Measurements from ENCODE around the gene PCIF1.
"Not testable (repeated sequence)": the region's sequence is repeated elsewhere in the genome, so short reads cannot be mapped to it uniquely, and the experiment has no call there.

The PCIF1 gene

GRCh38 chr20:45946149-45946970 lies 11.9 kb downstream of the PCIF1 start:
- peak in 2 of 51 donors; percentile 20 to 25 for DNase-seq

GRCh38 chr20:45947110-45947866 lies 12.8 kb downstream of the PCIF1 start:
- DNase-seq: no peak

DNA sequence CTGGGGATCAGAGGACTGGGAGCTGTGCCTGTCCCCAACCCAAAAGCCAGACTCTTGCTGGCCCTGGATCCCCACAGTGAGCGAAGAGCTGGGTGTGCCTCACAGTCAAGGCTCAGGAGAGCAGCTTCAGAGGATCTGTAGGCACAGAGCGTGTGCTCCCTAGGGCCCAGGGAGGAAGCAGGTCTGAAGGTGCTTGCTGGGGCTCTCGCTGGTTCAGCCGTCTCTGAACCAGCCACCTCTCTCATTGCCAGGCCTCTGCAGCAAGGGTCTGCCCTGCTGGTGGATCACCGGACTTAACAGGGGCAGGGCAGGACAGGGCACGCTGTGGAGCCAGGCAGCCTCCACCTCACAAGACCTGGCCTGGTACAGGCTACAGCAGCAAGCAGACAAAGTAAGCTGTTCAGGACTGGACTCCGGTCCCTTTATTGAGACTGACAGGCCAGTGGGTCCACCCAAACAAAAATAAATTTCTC lies 13.8 kb downstream of the PCIF1 start:
- DNase-seq: no peak

- DNase-seq: peak in 2 of 51 donors; percentile 15 to 28
These were observed 14.5 kb downstream of the PCIF1 start for GRCh38 chr20:45948742-45949541.

DNA sequence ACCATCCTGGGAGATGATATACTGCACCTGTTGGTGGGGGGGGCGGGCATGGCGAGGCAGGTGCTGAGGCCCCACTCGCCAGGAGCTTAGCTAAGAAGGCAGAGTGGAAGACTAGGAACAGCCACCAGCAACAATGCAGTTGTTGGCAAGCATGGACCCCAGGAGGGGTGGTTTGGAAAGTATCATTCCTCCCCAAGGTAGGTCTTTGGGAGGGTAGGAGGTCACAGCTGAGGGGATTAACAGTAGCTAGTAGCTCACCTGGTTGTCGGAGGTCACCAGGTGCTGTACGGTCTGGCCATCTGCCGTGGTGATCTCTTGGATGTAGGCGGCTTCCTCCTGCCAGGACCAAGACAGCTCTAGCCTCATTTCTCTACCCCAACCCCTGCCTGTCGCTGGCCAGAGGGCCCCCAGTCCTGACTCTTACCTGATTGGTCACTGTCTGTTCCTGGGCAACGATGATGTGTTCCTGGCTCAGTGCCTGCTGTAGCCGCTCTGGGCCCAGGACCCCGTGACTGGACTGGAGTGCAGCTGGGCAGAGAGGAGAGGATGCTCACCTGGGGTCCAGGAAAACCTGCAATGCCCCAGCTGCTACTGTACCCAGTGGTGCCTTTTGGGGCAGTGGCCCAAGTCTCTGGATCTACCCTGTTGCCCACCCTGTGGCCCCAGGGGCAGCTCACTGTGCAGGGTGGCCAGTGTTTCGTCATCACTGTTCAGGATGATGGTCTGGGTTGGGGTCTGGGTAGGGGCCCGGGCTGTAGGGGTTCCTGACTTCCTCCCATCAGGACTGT lies 15.3 kb downstream of the PCIF1 start:
- DNase-seq: no peak

DNA sequence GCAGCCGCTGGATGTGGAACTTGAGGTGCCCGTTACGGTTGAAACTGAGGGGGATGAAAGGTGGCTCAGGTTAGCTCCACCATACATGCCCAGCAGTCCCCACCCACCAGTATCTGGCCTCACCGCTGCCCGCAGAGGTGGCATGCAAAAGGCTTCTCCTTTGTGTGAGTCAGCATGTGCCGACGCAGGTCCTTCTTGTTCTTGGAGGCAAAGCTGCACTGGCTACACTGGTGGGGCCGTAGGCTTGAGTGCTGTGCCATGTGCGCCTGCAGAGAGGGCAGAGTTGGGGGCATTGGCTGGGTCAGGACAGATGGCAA lies 15.8 kb downstream of the PCIF1 start:
- DNase-seq: no peak

DNA sequence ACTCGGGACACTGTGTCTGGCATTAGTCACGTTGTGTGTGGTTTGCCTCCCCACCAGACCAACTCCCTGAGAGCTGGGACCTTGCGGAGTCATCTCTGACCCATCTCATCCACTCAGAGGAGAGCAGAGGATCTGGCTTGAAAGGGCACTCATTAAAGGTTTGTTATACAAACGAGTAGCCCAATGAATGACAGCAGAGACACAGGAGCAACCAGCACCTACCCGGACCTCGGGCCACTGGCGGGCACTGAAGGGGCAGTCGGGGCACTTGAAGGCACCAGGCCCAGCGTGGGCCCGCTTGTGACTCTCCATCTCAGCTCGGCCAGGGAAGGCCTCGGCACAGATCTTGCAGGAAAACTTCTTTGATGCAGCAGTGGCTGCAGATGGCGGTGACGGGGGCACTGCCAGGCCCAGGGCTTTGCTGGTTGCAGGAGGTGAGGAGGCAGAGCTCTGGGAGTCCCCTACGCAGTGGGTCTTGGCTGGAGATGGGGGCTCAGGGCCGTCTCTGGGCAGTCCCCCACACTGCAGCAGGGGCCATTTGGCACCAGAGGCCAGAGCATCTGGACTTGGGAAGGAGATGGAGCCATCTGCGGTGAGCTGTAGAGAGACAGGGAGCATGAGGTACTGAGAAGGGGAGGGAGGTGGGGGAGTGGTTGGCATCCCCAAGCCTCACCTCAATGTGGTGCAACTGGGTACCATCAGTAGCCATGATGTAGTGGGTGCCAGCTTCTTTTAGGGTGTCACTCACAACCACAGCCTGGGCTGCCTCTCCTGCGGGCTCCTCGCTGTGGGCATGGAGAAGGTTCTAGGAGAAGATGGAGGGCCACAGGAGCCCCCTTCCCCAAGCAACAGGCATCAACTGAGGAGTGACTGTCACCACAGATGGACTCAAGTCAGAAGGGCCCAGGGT lies 17.7 kb downstream of the PCIF1 start:
- no peak for DNase-seq

DNA sequence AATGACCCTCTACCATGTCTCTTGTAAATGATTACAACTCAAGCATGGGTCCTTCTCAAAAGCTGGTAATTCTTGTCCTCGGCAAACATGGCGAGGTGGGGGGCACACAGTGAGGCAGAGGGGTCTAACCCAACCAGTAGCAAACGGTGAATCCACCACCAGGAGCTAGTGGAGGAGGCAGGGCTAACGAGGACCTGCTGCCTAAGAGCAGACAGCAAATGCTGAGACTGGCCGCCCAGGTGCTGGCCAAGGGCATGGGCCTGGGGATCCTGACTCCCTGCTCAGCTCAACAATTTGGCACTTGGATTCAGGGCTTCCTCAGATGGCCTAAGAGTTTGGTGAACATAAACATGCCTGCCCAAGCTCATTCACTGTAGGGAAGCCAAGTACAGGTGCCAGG lies 18.4 kb downstream of the PCIF1 start:
- DNase-seq: no peak

- no peak for DNase-seq
These were observed 19.2 kb downstream of the PCIF1 start for GRCh38 chr20:45953672-45954071.

- not testable (repeated sequence) for DNase-seq
These were observed 21.8 kb downstream of the PCIF1 start for GRCh38 chr20:45956326-45956725.

DNA sequence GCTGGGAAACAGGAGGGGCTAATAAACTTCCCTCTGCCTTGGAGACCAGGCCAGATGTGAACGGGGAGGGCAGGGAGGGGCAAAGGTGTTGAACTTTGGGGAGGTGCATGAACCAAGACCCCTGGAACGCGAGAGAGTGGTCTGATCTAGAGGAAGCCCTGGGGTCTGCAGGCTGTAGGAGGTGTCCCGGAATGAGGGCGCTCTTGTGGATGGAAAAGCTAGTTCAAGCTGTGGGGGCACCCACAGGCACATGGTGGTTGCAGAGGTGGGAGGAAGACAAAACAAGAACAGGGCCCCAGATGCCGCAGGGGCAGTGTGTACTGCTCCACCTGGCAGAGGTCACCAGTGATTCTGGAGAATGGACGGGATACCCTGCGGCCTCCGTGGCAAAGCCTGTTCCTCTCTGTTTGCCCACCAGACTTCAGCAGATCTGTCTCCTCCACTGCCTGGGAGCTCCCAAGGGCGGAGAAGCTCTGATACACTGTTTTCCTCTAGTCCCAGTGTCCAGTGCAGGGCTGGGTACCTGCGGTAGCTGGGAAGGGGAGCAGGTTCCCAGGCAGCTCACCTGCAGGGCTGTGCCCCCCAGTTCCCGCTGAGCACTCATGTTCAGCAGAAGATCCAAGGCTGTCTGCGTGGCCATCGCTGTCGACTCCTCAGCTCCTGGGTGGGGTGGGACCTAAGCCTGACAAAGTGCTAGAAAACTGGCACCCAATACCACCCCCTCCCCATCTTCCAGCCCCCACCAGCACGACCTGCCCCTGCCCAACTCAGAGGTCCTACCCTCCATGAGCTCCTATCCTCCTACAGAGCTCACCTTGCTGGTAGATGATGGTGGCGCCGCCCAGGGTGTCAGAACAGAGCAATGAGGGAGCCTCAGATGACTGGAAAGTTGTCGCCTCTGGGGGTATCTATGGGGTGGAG lies 22.8 kb downstream of the PCIF1 start:
- no peak for DNase-seq

DNA sequence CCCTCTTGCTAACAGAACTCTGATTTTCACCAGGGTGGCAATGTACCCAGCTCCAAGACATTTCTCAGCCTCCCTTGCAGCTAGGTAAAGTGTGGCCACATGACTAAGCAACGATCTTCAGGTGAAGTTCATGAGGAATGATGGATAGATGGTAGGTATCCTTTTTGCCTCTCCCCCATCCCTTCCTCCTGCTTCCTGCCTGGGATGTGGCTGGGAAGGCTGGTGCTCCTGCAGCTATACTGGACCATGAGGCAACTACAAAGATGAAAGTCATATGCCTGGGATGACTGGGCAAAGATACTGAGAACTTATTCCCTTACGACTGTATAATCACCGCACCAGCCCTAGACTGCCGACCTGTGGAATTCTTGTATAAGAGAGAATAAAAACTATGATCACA lies 24.1 kb downstream of the PCIF1 start:
- DNase-seq: no peak

- no peak for DNase-seq
These were observed 24.6 kb downstream of the PCIF1 start for GRCh38 chr20:45959126-45959525.

DNA sequence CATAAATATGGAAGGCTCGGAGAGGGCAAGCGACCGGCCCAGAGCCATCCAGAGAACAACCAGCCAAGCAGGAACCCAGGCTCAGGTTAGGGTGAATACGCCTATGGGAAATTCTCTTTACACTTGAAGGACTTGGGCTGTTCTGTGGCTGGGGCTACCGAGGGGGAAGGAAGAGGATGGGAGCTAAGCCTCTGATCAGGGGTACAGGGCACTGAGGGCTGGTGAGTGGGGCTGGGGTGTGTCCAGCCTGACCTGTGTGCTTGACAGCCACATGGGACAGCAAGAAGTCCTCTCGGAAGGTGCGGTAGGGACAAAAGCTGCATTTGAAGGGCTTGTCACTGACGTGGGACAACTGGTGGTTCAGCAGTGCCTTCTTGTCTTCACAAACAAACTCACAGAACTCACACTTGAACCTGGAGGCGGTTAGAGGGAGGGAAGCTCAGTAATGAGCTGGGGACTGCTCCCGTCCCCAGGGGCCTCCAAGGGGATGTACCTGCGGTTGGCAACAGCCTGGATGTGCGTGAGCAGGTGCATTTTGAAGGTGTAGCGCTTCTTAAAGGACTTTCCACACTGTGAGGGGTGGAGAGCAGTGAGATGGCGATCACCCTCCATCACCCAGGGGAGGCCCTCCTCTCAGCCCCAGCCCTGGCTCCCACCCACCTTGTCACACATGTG lies 25.6 kb downstream of the PCIF1 start:
- DNase-seq: no peak

DNA sequence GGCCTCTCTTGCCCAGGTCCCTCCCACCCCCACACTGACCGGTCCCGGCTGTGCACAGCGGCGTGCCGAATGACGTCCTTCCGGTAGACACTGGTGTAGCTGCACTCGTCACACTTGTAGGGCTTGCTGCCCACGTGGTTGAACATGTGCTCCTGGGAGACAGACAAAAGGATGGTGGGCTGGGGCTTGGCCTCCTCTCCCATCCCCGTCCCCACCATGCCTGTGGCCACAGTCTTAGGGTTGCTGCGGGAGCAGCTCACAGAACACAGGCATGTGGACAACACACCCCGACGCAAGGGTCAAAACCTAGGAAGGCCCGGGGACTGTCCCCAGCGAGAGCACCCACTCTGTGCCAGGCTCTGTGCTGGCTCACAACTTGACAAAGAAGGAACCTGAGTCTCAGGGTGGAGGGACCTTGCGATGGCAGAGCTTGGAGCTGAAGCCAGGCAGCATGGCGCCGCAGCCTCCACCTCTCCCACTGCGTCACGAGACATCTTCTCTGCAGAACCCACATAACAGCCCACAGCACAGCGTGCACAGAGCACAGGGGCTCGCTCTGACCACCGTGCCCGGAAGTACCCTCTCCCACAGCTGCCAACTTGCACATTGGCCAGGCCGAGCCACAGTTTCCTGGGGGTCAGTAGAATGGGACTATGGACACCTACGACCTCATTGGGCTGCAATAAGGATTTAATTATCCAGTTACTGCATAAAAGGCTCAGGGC lies 27.7 kb downstream of the PCIF1 start:
- DNase-seq: no peak

DNA sequence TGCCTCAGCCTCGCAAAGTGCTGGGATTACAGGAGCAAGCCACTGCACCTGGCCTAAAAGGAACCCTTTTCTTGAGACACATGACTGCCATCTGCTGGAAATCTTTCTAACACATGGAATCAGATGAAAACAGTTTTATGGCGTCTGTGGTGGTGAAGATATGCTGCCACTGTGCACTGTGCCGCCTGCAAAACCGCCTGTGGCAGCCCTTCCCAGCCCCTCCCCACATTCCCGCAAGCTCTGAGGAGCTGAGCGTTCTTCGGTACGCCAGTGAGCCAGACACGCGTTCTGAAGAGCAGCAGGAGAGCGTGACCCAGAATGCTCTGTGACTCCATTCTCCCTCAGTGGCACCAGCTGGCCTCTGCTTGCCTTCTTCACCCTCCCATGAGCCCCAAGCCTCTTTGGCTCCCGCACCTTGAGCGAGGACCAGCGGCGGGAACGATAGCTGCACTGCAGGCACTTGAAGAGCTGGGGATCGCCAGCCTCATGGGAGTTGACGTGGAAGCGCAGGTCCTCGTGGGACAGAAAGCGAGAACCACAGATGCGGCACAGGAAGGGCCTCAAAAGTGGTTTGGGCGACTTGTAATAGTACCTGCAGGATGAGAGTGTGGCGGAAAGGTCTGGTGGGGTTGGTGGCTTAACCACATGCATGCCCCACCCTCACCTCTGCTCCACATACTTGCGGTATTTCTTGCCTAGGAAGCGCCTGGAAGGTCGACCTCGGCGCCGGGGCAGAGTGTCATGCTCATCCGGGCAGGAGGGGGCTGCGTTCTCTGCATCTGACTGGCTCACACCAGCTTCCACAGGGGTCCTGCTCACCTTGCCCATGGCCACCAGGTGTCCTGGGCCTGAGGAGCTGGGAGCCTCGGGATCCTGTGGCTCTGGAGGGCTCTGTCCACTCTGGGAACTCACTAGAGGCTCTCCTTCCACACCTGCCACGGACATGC lies 28.8 kb downstream of the PCIF1 start:
- peak in 1 of 51 donors; percentile 23 for DNase-seq

DNA sequence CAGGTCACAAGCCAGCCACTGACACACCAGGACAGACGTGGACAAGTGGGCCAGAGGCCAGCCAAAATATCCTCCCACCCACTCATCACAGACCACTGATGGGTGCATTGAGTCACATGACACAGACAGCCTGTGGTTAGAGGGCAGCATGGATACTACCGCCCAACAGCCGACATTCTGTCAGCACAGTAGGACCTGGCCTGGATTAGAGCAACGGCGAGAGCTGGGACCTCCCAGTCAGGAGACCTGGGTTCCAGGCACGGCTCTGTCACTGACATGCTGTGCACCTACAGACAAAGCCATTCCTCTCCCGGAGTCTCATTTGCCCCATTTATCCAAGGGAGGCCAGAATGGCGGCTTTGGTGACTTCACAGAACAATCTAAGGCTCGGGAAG lies 29.5 kb downstream of the PCIF1 start:
- DNase-seq: no peak

Measured in hypothalamus (tissue), 51 donors.